ENCODE data around the gene FUT9.

The FUT9 gene

GRCh38 chr6:96058082-96058481 is 42.3 kb downstream of the FUT9 start:
- no peak for DNase-seq (ENCODE audit: low read depth, low spot score)
- no peak overlapping the region for H3K4me3 ChIP-seq (ENCODE audit: low read depth, low read length)
- ChIA-PET POLR2A (no interaction called here), CTCF (interaction anchor here (0.5 kb wide), 1 partner anchor 25 kb away, joined by 3 read pairs; no protein-coding TSS in a partner anchor)
- TF ChIP-seq, protein P1, sequence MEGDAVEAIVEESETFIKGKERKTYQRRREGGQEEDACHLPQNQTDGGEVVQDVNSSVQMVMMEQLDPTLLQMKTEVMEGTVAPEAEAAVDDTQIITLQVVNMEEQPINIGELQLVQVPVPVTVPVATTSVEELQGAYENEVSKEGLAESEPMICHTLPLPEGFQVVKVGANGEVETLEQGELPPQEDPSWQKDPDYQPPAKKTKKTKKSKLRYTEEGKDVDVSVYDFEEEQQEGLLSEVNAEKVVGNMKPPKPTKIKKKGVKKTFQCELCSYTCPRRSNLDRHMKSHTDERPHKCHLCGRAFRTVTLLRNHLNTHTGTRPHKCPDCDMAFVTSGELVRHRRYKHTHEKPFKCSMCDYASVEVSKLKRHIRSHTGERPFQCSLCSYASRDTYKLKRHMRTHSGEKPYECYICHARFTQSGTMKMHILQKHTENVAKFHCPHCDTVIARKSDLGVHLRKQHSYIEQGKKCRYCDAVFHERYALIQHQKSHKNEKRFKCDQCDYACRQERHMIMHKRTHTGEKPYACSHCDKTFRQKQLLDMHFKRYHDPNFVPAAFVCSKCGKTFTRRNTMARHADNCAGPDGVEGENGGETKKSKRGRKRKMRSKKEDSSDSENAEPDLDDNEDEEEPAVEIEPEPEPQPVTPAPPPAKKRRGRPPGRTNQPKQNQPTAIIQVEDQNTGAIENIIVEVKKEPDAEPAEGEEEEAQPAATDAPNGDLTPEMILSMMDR (IDR thresholded peaks at IDR 0.05; ENCODE audit: insufficient read depth, low read length, missing control alignments): no peak

DNA sequence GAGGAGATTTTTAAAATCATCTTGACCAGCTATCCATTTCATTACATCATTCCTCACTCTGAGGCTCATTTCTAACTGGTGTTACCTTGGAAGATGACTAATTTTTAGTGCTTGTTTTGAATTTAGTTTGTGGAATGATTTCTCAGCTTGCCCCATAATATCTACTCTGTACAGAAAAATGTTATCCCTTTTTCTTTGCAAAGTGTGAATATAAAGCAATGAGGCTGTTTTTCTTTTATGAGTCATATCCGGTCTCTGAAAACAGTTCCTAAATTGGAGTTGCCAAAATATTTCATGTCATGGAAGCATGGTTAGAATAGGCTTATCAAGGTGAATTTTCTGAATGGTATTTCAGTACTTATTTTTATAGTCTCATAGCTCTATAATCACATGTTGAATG is 43.8 kb downstream of the FUT9 start:
- ChIA-PET CTCF (no interaction called here), POLR2A (no interaction called here)
- TF ChIP-seq, protein P1 (IDR thresholded peaks at IDR 0.05; ENCODE audit: insufficient read depth, low read length, missing control alignments): no peak
- no peak for DNase-seq (ENCODE audit: low read depth, low spot score)
- no peak overlapping the region for H3K4me3 ChIP-seq (ENCODE audit: low read depth, low read length)

- ChIA-PET POLR2A (no interaction called here), CTCF (no interaction called here)
- no peak for DNase-seq (ENCODE audit: low read depth, low spot score)
- TF ChIP-seq, protein P1 (IDR thresholded peaks at IDR 0.05; ENCODE audit: insufficient read depth, low read length, missing control alignments): no peak
- H3K4me3 ChIP-seq (ENCODE audit: low read depth, low read length): no peak overlapping the region
Observed at GRCh38 chr6:96060249-96060648, 44.5 kb downstream of the FUT9 start.

DNA sequence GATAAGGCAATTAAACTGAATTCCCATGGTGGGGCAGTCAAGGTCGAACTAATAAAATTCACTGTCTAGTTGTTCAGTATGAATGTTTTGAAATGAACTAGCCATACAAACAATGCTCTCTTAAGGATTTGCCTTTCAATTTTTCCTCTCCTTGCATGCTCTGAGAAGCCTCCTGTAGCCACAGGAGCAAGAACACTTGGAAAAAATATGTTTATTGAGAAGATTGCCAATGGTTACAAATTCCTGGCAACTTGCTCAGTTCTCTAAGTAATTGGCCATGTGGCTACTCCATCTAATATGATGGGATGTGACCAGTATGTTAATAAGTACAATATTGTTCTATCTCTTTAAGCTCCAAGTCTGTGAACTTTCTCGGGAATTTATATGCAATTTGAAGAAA is 49.4 kb downstream of the FUT9 start:
- no peak overlapping the region for H3K4me3 ChIP-seq (ENCODE audit: low read depth, low read length)
- no peak for DNase-seq (ENCODE audit: low read depth, low spot score)
- CTCF ChIA-PET: no interaction called here
- TF ChIP-seq, protein P1 (IDR thresholded peaks at IDR 0.05; ENCODE audit: insufficient read depth, low read length, missing control alignments): no peak
- POLR2A ChIA-PET: no interaction called here

- ChIA-PET CTCF (no interaction called here), POLR2A (no interaction called here)
- TF ChIP-seq, protein P1 (IDR thresholded peaks at IDR 0.05; ENCODE audit: insufficient read depth, low read length, missing control alignments): no peak
- DNase-seq (ENCODE audit: low read depth, low spot score): no peak
- no peak overlapping the region for H3K4me3 ChIP-seq (ENCODE audit: low read depth, low read length)
Observed at GRCh38 chr6:96066376-96066775, 50.6 kb downstream of the FUT9 start.

DNA sequence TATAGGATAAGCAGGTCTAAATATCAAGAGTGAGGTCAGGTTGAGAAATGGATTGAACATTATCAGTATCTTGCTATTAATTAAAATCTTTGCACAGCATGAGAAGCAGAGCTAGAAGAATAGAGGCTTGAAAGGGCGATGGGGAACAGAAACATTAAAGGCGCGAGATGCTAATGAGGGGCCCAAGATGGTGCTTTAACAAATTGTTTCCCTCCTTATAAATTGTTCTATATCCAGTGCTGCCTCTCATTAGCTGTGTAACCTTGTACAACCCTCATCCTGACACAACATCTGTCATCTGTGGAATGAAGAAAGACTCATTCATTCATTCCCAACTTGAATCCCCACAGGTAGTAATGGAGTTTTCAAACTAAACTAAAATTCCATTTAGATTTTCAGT is 57.8 kb downstream of the FUT9 start:
- no peak overlapping the region for H3K4me3 ChIP-seq (ENCODE audit: low read depth, low read length)
- TF ChIP-seq, protein P1 (IDR thresholded peaks at IDR 0.05; ENCODE audit: insufficient read depth, low read length, missing control alignments): no peak
- CTCF ChIA-PET: no interaction called here
- DNase-seq (ENCODE audit: low read depth, low spot score): no peak
- POLR2A ChIA-PET: no interaction called here

Measured in AG04449 (cell line).